ENCODE measurements around the gene SLC46A3.

- TF ChIP-seq CTCF (IDR thresholded peaks at IDR 0.05): no peak
- no peak for TF ChIP-seq POLR2A (IDR thresholded peaks at IDR 0.05)
Observed at GRCh38 chr13:28685114-28685513, 33.7 kb downstream of the SLC46A3 start.

Measured in gastroesophageal sphincter (tissue), 3 donors.